Sigmoid colon (tissue), 3 donors: ENCODE measurements around the gene BLOC1S3.

Experiments used
- POLR2A ChIP-seq, 2 donors: fragments of 450-650 bp; IDR thresholded peaks; one replicate each; pipeline ENCODE4 v1.6.1; 2016; ENCODE audit warnings: antibody characterized with exemption in 2 of 2, mild to moderate bottlenecking in 2 of 2, moderate library complexity in 2 of 2
- TF ChIP-seq, protein P1 (sequence below), 4 experiments: fragments of 450-650 bp in 3 of 4; fragments of 200-600 bp in 1 of 4; IDR thresholded peaks; one replicate each; pipeline ENCODE4 v1.5.1; 2016 to 2019; ENCODE audit warnings: antibody characterized with exemption in 4 of 4, mild to moderate bottlenecking in 3 of 4, moderate library complexity in 2 of 4

DNA sequence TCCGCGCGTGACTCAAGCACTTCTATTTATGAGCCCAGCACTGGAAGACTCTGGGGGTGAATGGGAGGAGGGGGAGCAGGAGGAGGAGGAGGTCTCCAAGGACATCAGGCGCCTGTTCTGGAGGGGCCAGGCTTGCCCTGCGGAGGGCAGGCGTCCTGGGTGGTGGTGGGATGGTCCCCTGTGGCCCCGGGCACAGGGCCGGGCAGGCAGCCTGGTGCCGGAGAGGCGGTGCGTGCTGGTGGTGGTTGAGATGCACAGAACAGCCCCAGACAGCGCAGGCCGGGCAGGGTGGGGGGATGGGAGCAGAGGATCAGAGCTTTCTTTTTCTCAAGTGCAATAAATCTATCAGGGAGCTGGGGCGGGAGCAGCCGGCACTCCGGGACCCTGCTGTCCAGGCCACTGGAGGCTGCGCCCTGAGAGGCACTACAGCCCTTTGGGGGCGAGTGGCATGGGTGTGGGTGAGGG is 31.8 kb upstream of the BLOC1S3 start:
- TF ChIP-seq, protein P1, sequence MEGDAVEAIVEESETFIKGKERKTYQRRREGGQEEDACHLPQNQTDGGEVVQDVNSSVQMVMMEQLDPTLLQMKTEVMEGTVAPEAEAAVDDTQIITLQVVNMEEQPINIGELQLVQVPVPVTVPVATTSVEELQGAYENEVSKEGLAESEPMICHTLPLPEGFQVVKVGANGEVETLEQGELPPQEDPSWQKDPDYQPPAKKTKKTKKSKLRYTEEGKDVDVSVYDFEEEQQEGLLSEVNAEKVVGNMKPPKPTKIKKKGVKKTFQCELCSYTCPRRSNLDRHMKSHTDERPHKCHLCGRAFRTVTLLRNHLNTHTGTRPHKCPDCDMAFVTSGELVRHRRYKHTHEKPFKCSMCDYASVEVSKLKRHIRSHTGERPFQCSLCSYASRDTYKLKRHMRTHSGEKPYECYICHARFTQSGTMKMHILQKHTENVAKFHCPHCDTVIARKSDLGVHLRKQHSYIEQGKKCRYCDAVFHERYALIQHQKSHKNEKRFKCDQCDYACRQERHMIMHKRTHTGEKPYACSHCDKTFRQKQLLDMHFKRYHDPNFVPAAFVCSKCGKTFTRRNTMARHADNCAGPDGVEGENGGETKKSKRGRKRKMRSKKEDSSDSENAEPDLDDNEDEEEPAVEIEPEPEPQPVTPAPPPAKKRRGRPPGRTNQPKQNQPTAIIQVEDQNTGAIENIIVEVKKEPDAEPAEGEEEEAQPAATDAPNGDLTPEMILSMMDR (IDR thresholded peaks at IDR 0.05), result no peak
- no peak for TF ChIP-seq POLR2A (IDR thresholded peaks at IDR 0.05)
